ENCODE results near the gene ATOSB.
"Not testable (repeated sequence)": the region's sequence is repeated elsewhere in the genome, so short reads cannot be mapped to it uniquely, and the experiment has no call there.

ATOSB gene

DNA sequence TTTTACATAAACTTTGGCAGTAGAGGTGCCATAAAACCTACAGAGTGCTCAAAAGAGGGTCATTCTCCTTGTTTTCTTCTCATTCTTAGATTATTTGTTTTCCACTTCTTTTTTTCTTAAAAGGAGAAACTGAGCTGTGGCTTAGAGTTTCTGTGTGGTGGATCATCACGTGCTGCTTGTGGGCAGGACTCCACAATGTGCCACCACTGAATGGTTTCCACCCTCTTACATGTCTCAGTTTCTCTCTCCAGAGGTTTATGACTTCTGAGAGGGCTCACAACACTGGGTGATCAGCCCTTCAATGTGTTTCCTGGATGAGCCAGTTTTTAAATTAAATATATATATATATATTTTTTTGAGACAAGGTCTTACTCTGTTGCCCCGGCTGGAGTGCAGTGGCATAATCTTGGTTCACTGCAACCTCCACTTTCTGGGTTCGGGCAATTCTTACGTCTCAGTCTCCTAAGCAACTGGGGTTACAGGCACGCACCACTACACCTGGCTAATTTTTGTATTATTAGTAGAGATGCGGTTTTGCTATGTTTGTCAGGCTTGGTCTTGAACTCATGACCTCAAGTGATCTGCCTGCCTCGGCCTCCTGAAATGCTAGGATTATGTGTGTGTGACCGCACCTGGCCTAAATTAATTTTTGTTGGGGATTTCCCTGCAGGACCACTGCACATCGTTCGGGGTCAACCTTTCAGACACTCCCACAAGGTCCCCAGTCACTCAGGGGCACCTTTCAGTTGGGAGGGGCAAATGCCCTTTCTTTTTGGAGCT lies 43.0 kb upstream of the ATOSB start:
- no peak for TF ChIP-seq ZFX (IDR thresholded peaks at IDR 0.05; ENCODE audit: borderline replicate concordance)
- TF ChIP-seq, protein P1, sequence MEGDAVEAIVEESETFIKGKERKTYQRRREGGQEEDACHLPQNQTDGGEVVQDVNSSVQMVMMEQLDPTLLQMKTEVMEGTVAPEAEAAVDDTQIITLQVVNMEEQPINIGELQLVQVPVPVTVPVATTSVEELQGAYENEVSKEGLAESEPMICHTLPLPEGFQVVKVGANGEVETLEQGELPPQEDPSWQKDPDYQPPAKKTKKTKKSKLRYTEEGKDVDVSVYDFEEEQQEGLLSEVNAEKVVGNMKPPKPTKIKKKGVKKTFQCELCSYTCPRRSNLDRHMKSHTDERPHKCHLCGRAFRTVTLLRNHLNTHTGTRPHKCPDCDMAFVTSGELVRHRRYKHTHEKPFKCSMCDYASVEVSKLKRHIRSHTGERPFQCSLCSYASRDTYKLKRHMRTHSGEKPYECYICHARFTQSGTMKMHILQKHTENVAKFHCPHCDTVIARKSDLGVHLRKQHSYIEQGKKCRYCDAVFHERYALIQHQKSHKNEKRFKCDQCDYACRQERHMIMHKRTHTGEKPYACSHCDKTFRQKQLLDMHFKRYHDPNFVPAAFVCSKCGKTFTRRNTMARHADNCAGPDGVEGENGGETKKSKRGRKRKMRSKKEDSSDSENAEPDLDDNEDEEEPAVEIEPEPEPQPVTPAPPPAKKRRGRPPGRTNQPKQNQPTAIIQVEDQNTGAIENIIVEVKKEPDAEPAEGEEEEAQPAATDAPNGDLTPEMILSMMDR (IDR thresholded peaks at IDR 0.05) = no peak

DNA sequence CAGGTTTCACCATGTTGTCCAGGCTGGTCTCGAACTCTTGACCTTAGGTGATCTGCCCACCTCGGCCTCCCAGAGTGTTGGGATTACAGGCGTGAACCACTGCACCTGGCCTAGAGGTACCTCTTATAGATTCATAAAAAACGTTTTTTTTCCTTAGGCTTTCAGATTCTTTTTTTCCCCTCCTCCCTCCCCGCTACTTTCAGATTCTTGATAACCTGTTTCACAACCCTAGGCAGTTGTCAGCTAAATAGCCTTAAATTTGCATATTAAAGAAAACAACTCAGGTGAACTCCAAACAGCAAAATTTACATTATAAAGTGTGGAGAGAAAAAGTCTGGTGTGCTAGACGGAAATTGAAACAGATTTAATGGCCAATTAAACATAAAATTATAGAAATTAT lies 42.2 kb upstream of the ATOSB start:
- H3K27ac ChIP-seq = not testable (repeated sequence)

More for the DNA sequence above, 43.0 kb upstream of the ATOSB start:
- H3K27ac ChIP-seq = no peak overlapping the region

DNA sequence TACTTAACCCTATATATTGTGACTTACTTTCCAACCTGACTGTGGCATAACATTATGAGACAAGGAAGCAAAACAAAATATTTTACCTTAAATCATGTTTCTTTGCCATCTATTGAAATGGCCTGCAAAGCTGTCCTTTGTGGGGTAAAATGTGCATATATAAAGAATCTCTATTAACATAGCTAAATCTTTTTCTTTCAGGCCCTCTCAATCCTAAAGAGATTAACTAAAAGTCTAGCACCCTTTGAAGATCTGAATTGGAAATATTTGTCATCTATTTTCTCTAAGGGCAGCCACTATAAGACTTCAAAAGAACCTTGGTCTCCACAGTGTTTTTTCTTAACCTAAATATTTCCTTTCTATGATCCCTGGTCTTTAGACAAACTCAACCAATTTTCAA lies 41.1 kb upstream of the ATOSB start:
- TF ChIP-seq, protein P1 (IDR thresholded peaks at IDR 0.05) = no peak
- TF ChIP-seq ZFX (IDR thresholded peaks at IDR 0.05; ENCODE audit: borderline replicate concordance) = no peak

DNA sequence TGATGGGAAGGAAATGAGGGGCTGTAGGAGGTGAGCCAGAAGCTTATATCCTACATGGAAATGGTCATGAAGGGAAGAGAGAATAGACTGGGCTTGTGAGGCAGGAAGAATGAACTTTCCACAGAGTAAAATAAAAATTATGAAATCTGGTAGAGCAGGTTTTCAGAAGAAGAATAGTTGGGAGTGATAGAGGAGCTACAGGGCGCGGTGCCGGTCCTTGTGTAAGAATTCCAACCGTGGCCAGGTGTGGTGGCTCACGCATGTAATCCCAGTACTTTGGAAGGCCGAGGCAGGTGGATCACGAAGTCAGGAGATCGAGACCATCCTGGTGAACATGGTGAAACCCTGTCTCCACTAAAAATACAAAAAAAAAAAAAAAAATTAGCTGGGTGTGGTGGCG lies 37.3 kb upstream of the ATOSB start:
- TF ChIP-seq, protein P1 (IDR thresholded peaks at IDR 0.05) = no peak
- TF ChIP-seq ZFX (IDR thresholded peaks at IDR 0.05; ENCODE audit: borderline replicate concordance) = no peak
- no peak overlapping the region for H3K27ac ChIP-seq

More for the DNA sequence above, 41.1 kb upstream of the ATOSB start:
- H3K27ac ChIP-seq = no peak overlapping the region

DNA sequence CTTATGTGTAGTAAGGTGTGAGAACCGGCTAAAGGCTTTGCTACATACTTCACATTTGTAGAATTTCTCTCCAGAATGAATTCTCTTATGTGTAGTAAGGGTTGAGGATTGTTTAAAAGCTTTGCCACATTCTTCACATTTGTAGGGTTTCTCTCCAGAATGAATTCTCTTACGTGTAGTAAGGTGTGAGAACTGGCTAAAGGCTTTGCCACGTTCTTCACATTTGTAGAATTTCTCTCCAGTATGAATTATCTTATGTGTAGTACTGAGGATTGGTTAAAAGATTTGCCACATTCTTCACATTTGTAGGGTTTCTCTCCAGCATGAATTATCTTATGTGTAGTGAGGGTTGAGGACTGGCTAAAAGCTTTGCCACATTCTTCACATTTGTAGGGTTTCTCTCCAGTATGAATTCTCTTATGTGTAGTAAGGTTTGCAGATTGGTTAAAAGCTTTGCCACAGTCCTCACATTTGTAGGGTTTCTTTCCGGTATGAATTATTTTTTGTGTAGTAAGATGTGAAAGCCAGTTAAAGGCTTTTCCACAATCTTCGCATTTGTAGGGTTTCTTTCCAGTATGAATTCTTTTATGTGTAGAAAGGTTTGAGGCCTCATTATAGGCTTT lies 32.4 kb upstream of the ATOSB start:
- H3K27ac ChIP-seq = not testable (repeated sequence)

DNA sequence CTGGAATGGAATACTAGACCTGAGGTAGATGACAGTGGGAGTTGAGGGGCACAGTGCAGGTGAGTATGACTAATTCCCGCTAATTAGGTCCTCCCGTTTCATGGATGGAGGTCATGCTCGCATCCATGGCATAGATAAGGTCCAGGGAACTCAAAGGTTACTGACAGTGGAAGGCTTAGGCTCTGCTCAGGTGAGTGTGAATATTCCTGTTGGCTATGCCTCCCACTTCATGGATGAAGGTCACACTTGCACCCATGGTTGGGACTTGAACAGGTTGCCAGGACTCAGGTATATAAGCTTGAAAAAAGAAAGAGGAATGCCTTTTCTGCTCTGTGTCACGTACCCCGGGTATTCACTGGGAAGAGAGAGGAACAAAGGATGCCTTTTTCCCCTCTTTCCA lies 26.4 kb upstream of the ATOSB start:
- H3K27ac ChIP-seq = no peak overlapping the region
- TF ChIP-seq, protein P1 (IDR thresholded peaks at IDR 0.05) = no peak
- TF ChIP-seq ZFX (IDR thresholded peaks at IDR 0.05; ENCODE audit: borderline replicate concordance) = no peak

DNA sequence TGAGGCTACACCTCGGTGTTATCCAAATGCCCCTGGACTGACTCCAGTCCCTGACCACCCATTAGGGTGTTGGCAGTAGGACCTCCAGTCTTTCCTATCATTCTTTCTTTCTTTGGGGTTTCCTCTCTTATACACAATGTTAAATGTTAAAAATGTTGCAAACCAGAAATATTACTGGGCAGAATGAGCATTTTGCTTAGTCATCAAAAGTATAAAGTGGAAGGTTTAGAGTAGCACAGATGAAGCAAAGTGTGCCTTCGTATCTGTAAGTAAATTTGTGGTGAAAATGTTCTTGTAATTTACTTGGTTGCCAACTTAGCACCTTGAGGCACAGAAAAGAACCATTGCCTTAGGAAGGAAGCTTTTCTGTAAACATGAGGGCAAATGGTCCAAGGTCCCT lies 24.4 kb upstream of the ATOSB start:
- TF ChIP-seq, protein P1 (IDR thresholded peaks at IDR 0.05) = no peak
- no peak for TF ChIP-seq ZFX (IDR thresholded peaks at IDR 0.05; ENCODE audit: borderline replicate concordance)
- no peak overlapping the region for H3K27ac ChIP-seq

DNA sequence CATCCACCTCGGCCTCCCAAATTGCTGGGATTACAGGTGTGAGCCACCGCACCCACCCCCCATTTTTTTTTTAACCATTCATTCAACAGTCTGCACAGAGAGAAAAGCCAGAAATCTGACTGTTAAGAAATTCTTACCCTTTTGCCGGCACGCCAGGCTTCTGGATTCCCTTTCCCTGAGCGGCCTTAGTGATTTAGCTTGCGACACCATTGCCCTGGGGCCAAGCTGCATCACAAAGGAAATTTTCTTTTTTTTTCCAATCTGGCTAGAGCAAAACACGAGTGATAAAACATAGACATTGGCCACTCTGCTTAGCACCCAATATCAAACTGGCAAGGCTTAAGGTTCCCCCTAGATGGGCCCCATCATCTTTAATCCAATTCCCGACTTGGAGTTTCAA lies 21.2 kb upstream of the ATOSB start:
- no peak overlapping the region for H3K27ac ChIP-seq
- TF ChIP-seq ZFX (IDR thresholded peaks at IDR 0.05; ENCODE audit: borderline replicate concordance) = no peak
- TF ChIP-seq, protein P1 (IDR thresholded peaks at IDR 0.05) = no peak

All from 22Rv1 (cell line).